ENCODE data around the gene GPA33.

GPA33 gene

GRCh38 chr1:167110586-167110985, 20.4 kb upstream of the GPA33 start:
- H3K9me3 ChIP-seq (ENCODE audit: insufficient read depth, low read length) = no peaks in the 10 kb centered on the region
- H3K79me2 ChIP-seq (ENCODE audit: insufficient read depth, low read length) = no peaks in the 10 kb centered on the region
- no peak for TF ChIP-seq EZH2phosphoT487 (conservative IDR thresholded peaks at IDR 0.05; ENCODE audit: low read length)
- TF ChIP-seq CTCF (IDR thresholded peaks at IDR 0.05; ENCODE audit: insufficient read depth, low read length, poor library complexity, severe bottlenecking) = no peak
- no peaks in the 10 kb centered on the region for H3K36me3 ChIP-seq (ENCODE audit: low read length)
- H3K9ac ChIP-seq (ENCODE audit: low read length) = no peak overlapping the region
- no peaks in the 10 kb centered on the region for H3K9me2 ChIP-seq (replicated peaks; ENCODE audit: insufficient read depth, low read length)
- no peaks in the 10 kb centered on the region for H4K20me1 ChIP-seq (ENCODE audit: low read depth, low read length)
- no peak overlapping the region for H2AFZ ChIP-seq (ENCODE audit: low read depth, low read length, severe bottlenecking)
- no peak overlapping the region for H3K4me2 ChIP-seq (ENCODE audit: low read depth, low read length, poor library complexity, severe bottlenecking)
- H3K4me3 ChIP-seq (ENCODE audit: insufficient read depth, low read length, poor library complexity, severe bottlenecking) = no peak overlapping the region
- no peak overlapping the region for H3K27ac ChIP-seq (ENCODE audit: low read depth, low read length)
- no peaks in the 10 kb centered on the region for H3K27me3 ChIP-seq (ENCODE audit: low read length)
- H3F3A ChIP-seq (ENCODE audit: insufficient read depth) = no peaks in the 10 kb centered on the region

GRCh38 chr1:167109125-167109524, 18.9 kb upstream of the GPA33 start:
- Histone ChIP-seq H3K4me3 (ENCODE audit: insufficient read depth, low read length, poor library complexity, severe bottlenecking) (no peak overlapping the region), H2AFZ (ENCODE audit: low read depth, low read length, severe bottlenecking) (no peak overlapping the region), H3F3A (ENCODE audit: insufficient read depth) (no peaks in the 10 kb centered on the region), H3K36me3 (ENCODE audit: low read length) (no peaks in the 10 kb centered on the region), H3K9me2 (replicated peaks; ENCODE audit: insufficient read depth, low read length) (no peaks in the 10 kb centered on the region), H3K4me2 (ENCODE audit: low read depth, low read length, poor library complexity, severe bottlenecking) (no peak overlapping the region), H3K9me3 (ENCODE audit: insufficient read depth, low read length) (no peaks in the 10 kb centered on the region), H3K9ac (ENCODE audit: low read length) (no peak overlapping the region), H4K20me1 (ENCODE audit: low read depth, low read length) (no peaks in the 10 kb centered on the region), H3K27me3 (ENCODE audit: low read length) (no peaks in the 10 kb centered on the region), H3K27ac (ENCODE audit: low read depth, low read length) (no peak overlapping the region), H3K79me2 (ENCODE audit: insufficient read depth, low read length) (no peaks in the 10 kb centered on the region)
- no peak for TF ChIP-seq CTCF (IDR thresholded peaks at IDR 0.05; ENCODE audit: insufficient read depth, low read length, poor library complexity, severe bottlenecking)
- no peak for TF ChIP-seq EZH2phosphoT487 (conservative IDR thresholded peaks at IDR 0.05; ENCODE audit: low read length)

GRCh38 chr1:167107456-167107855, 17.3 kb upstream of the GPA33 start:
- Histone ChIP-seq H3K36me3 (ENCODE audit: low read length) (no peaks in the 10 kb centered on the region), H3K79me2 (ENCODE audit: insufficient read depth, low read length) (no peaks in the 10 kb centered on the region), H4K20me1 (ENCODE audit: low read depth, low read length) (no peaks in the 10 kb centered on the region), H2AFZ (ENCODE audit: low read depth, low read length, severe bottlenecking) (no peak overlapping the region), H3K9me3 (ENCODE audit: insufficient read depth, low read length) (no peaks in the 10 kb centered on the region), H3K9ac (ENCODE audit: low read length) (no peak overlapping the region), H3K9me2 (replicated peaks; ENCODE audit: insufficient read depth, low read length) (no peaks in the 10 kb centered on the region), H3K4me3 (ENCODE audit: insufficient read depth, low read length, poor library complexity, severe bottlenecking) (no peak overlapping the region), H3K27ac (ENCODE audit: low read depth, low read length) (no peak overlapping the region), H3K4me2 (ENCODE audit: low read depth, low read length, poor library complexity, severe bottlenecking) (no peak overlapping the region), H3K27me3 (ENCODE audit: low read length) (no peaks in the 10 kb centered on the region), H3F3A (ENCODE audit: insufficient read depth) (no peaks in the 10 kb centered on the region)
- no peak for TF ChIP-seq CTCF (IDR thresholded peaks at IDR 0.05; ENCODE audit: insufficient read depth, low read length, poor library complexity, severe bottlenecking)
- TF ChIP-seq EZH2phosphoT487 (conservative IDR thresholded peaks at IDR 0.05; ENCODE audit: low read length) = no peak

- no peaks in the 10 kb centered on the region for H3F3A ChIP-seq (ENCODE audit: insufficient read depth)
- no peaks in the 10 kb centered on the region for H3K79me2 ChIP-seq (ENCODE audit: insufficient read depth, low read length)
- no peaks in the 10 kb centered on the region for H4K20me1 ChIP-seq (ENCODE audit: low read depth, low read length)
- TF ChIP-seq CTCF (IDR thresholded peaks at IDR 0.05; ENCODE audit: insufficient read depth, low read length, poor library complexity, severe bottlenecking) (no peak), EZH2phosphoT487 (conservative IDR thresholded peaks at IDR 0.05; ENCODE audit: low read length) (no peak)
- no peaks in the 10 kb centered on the region for H3K36me3 ChIP-seq (ENCODE audit: low read length)
- H3K9ac ChIP-seq (ENCODE audit: low read length) = no peak overlapping the region
- no peak overlapping the region for H3K27ac ChIP-seq (ENCODE audit: low read depth, low read length)
- H3K27me3 ChIP-seq (ENCODE audit: low read length) = no peaks in the 10 kb centered on the region
- H3K4me2 ChIP-seq (ENCODE audit: low read depth, low read length, poor library complexity, severe bottlenecking) = no peak overlapping the region
- H2AFZ ChIP-seq (ENCODE audit: low read depth, low read length, severe bottlenecking) = no peak overlapping the region
- H3K4me3 ChIP-seq (ENCODE audit: insufficient read depth, low read length, poor library complexity, severe bottlenecking) = no peak overlapping the region
- H3K9me3 ChIP-seq (ENCODE audit: insufficient read depth, low read length) = no peaks in the 10 kb centered on the region
- no peaks in the 10 kb centered on the region for H3K9me2 ChIP-seq (replicated peaks; ENCODE audit: insufficient read depth, low read length)
These were observed 15.9 kb upstream of the GPA33 start for GRCh38 chr1:167106119-167106461.

Data from SU-DHL-6 (cell line).